B cell (primary cell): Measurements from ENCODE around the gene EHBP1L1. TPM values are rescaled to one million over a fixed set of nuclear protein-coding genes. Genes with fewer than 3 reads are reported as not detected.
A peak's percentile ranks its signal among the peaks of the same experiment; 100 is the strongest.

Experiments used
- ATAC-seq: fragments of 200-7000 bp; cut with Tn5 transposase; one replicate; pipeline ENCODE4 v1.10.0; 2021; ENCODE audit warnings: low read depth, mild to moderate bottlenecking, moderate number of reproducible peaks, moderate library complexity
- CTCF ChIA-PET: fragments of 350-600 bp; sonication (Branson Sonifier 250); formaldehyde crosslinking; loops from one replicate; lab custom pipeline; 2021; ENCODE audit warnings: antibody characterized with exemption, inconsistent platforms; lab: Charles Lee
- POLR2A ChIA-PET: fragments of 350-600 bp; sonication (Branson Sonifier 250); formaldehyde crosslinking; loops from one replicate; lab custom pipeline; 2021; ENCODE audit warnings: antibody characterized with exemption; lab: Charles Lee
- DNase-seq: peaks from one replicate; pipeline ENCODE4 v3.0.0; 2013
- H2AFZ ChIP-seq: 2 replicates; pipeline ENCODE4 v1.6.1; 2012; ENCODE audit warnings: mild to moderate bottlenecking, low read depth, low read length; ENCODE audit not compliant: insufficient read depth, poor library complexity, severe bottlenecking
- H3K27ac ChIP-seq, 2 donors: 1 replicate in 1 of 2; 2 replicates in 1 of 2; pipeline ENCODE4 v1.5.1; 2012 to 2013; ENCODE audit warnings: low read length in 2 of 2, mild to moderate bottlenecking in 2 of 2, moderate library complexity in 1 of 2
- H3K27me3 ChIP-seq, 4 experiments: fragments of 200-600 bp in 1 of 4; sonication (generic) in 1 of 4; replicated peaks in 1 of 4; 1 replicate in 2 of 4; 2 replicates in 2 of 4; pipeline versions ENCODE4 v1.6.1 to v1.7.0; 2013 to 2016; ENCODE audit warnings: low read length in 3 of 4, mild to moderate bottlenecking in 2 of 4, mixed read lengths in 1 of 4, moderate library complexity in 1 of 4; ENCODE audit not compliant: insufficient read depth in 4 of 4, control insufficient read depth in 3 of 4; ENCODE audit errors: control extremely low read depth in 1 of 4
- H3K36me3 ChIP-seq, 2 experiments: replicated peaks in 1 of 2; 1 replicate in 1 of 2; 2 replicates in 1 of 2; pipeline versions ENCODE4 v1.6.1 to v1.7.1; 2013; ENCODE audit warnings: low read length in 1 of 2; ENCODE audit not compliant: insufficient read depth in 2 of 2, control insufficient read depth in 1 of 2; ENCODE audit errors: control extremely low read depth in 1 of 2, extremely low read depth in 1 of 2
- H3K4me1 ChIP-seq, 2 donors: fragments of 200-600 bp in 1 of 2; sonication (generic) in 1 of 2; 1 replicate in 1 of 2; 2 replicates in 1 of 2; pipeline versions ENCODE4 v1.5.1 to v1.6.1; 2013 to 2017; ENCODE audit warnings: low read length in 2 of 2; ENCODE audit not compliant: control insufficient read depth in 2 of 2, insufficient read depth in 2 of 2
- H3K4me2 ChIP-seq: replicated peaks from 2 replicates; pipeline ENCODE3; 2012; ENCODE audit warnings: mild to moderate bottlenecking, low read depth, low read length; ENCODE audit not compliant: poor library complexity, severe bottlenecking
- H3K4me3 ChIP-seq, 5 experiments: fragments of 200-600 bp in 1 of 5; sonication (generic) in 1 of 5; 1 replicate in 3 of 5; 2 replicates in 2 of 5; pipeline versions ENCODE4 v1.5.1 to v1.7.0; 2011 to 2016; ENCODE audit warnings: low read length in 4 of 5, mild to moderate bottlenecking in 4 of 5, low read depth in 2 of 5, control low read depth in 1 of 5, moderate library complexity in 1 of 5; ENCODE audit not compliant: insufficient read depth in 1 of 5; ENCODE audit errors: control extremely low read depth in 1 of 5, extremely low read depth in 1 of 5
- H3K79me2 ChIP-seq: fragments of 200-600 bp; sonication (generic); one replicate; pipeline ENCODE4 v1.6.0; 2016; ENCODE audit warnings: low read length; ENCODE audit not compliant: control insufficient read depth, insufficient read depth
- H3K9ac ChIP-seq: fragments of 200-600 bp; sonication (generic); 2 replicates; pipeline ENCODE4 v1.6.1; 2017; ENCODE audit warnings: mild to moderate bottlenecking, low read length, moderate library complexity
- H3K9me3 ChIP-seq, 3 donors: one replicate each; pipeline versions ENCODE4 v1.6.1 to v1.7.1; 2013; ENCODE audit warnings: low read length in 2 of 3; ENCODE audit not compliant: control insufficient read depth in 2 of 3, insufficient read depth in 1 of 3; ENCODE audit errors: control extremely low read depth in 1 of 3
- H4K20me1 ChIP-seq: 2 replicates; pipeline ENCODE4 v1.6.0; 2012; ENCODE audit warnings: mild to moderate bottlenecking, low read length; ENCODE audit not compliant: insufficient read depth, control insufficient read depth, poor library complexity, severe bottlenecking
- H3K27ac Mint-ChIP-seq: one replicate; pipeline ENCODE4 v1.8.0; 2021; ENCODE audit warnings: mixed read lengths
- H3K27me3 Mint-ChIP-seq: one replicate; pipeline ENCODE4 v1.8.0; 2021; ENCODE audit warnings: mixed read lengths
- H3K4me1 Mint-ChIP-seq: one replicate; pipeline ENCODE4 v1.8.0; 2021; ENCODE audit warnings: mixed read lengths
- H3K4me3 Mint-ChIP-seq: one replicate; pipeline ENCODE4 v1.8.0; 2021; ENCODE audit warnings: mixed read lengths
- H3K9me3 Mint-ChIP-seq: one replicate; pipeline ENCODE4 v1.8.0; 2022; ENCODE audit warnings: mixed read lengths; ENCODE audit not compliant: insufficient read depth
- EZH2 ChIP-seq: IDR thresholded peaks from 2 replicates; pipeline ENCODE4 v1.6.1; 2012; ENCODE audit warnings: borderline replicate concordance, low read depth, mild to moderate bottlenecking, moderate library complexity, low read length; ENCODE audit not compliant: insufficient read depth, poor library complexity, severe bottlenecking
- WGBS: methylation state at CpG from one replicate; pipeline ENCODE4 v1.1.5; 2013; ENCODE audit warnings: missing lambda C conversion rate; ENCODE audit not compliant: insufficient coverage; 5-methylcytosine and 5-hydroxymethylcytosine counted together
- intact Hi-C: fragments of 100-400 bp; cut with micrococcal nuclease; formaldehyde crosslinking; loops from one replicate; pipeline ENCODE4 v1.10.0; 2022
- polyA plus RNA-seq: library from polyadenylated mRNA; depleted of rRNA; stranded (reverse); fragments of >200 nt; gene quantifications from 2 replicates; pipeline ENCODE4 v1.2.3, GENCODE V29; 2012
- total RNA-seq, 2 donors: library from RNA; stranded (reverse); fragments of 120-200 nt in 1 of 2; gene quantifications; 1 replicate in 1 of 2; 2 replicates in 1 of 2; pipeline versions ENCODE4 v1.2.3 to v1.2.4, GENCODE V29; 2013 to 2022
- TF ChIP-seq, protein P1 (sequence below): fragments of 200-600 bp; IDR thresholded peaks from one replicate; pipeline ENCODE4 v1.8.0; 2022; ENCODE audit warnings: antibody characterized with exemption, mild to moderate bottlenecking

Gene EHBP1L1
- total and polyA plus RNA-seq, 2 donors (not counting 1 experiment from before 2014, with no cell fraction given): 202 to 279 TPM

- POLR2A ChIA-PET: interaction anchor here (0.6 to 4.9 kb wide), 5 partner anchors 13 to 62 kb away, joined by 3 to 45 read pairs (median 7); partner anchors contain the start of genes EHBP1L1 and PCNX3
- ATAC-seq (peak; percentile 23), DNase-seq (peak; percentile 63)
- Mint-ChIP-seq H3K9me3 (no peaks in the 10 kb centered on the region), H3K4me1 (peaks cover 43% of the 10 kb centered on the region), H3K27ac (peak overlapping the region; percentile 83), H3K27me3 (no peaks in the 10 kb centered on the region), H3K4me3 (no peak overlapping the region)
- no peak for TF ChIP-seq EZH2
- TF ChIP-seq, protein P1, sequence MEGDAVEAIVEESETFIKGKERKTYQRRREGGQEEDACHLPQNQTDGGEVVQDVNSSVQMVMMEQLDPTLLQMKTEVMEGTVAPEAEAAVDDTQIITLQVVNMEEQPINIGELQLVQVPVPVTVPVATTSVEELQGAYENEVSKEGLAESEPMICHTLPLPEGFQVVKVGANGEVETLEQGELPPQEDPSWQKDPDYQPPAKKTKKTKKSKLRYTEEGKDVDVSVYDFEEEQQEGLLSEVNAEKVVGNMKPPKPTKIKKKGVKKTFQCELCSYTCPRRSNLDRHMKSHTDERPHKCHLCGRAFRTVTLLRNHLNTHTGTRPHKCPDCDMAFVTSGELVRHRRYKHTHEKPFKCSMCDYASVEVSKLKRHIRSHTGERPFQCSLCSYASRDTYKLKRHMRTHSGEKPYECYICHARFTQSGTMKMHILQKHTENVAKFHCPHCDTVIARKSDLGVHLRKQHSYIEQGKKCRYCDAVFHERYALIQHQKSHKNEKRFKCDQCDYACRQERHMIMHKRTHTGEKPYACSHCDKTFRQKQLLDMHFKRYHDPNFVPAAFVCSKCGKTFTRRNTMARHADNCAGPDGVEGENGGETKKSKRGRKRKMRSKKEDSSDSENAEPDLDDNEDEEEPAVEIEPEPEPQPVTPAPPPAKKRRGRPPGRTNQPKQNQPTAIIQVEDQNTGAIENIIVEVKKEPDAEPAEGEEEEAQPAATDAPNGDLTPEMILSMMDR: no peak
- WGBS: 74% methylated on average over 4 of the region's 9 CpGs
- Histone ChIP-seq H2AFZ (no peak overlapping the region), H3K79me2 (no peaks in the 10 kb centered on the region), H3K4me3 (no peak overlapping the region), H3K4me2 (peak overlapping the region; percentile 18), H3K9ac (no peak overlapping the region), H3K27me3 (no peaks in the 10 kb centered on the region), H3K36me3 (peaks cover 0 to 38% of the 10 kb centered on the region in 2 experiments), H3K4me1 (peaks cover 27 to 44% of the 10 kb centered on the region in 2 donors), H3K9me3 (no peaks in the 10 kb centered on the region), H4K20me1 (peaks cover 24% of the 10 kb centered on the region), H3K27ac (peak overlapping the region in 1 of 2 donors; percentile 82)
- CTCF ChIA-PET: interaction anchor here (0.7 to 9.7 kb wide), 15 partner anchors 12 to 315 kb away, joined by 3 to 144 read pairs (median 5); partner anchors contain the start of genes EHBP1L1, FAM89B, MAP3K11 and PCNX3
- intact Hi-C loops: loop anchor here (2.0 kb wide), 1 partner anchor 223 kb away; no protein-coding TSS in a partner anchor
Measured at GRCh38 chr11:65589444-65590239, 13.8 kb downstream of the EHBP1L1 start.
